Adrenal gland (tissue), 5 donors: ENCODE results near the gene NFIB.

Source experiments
- POLR2A ChIP-seq, 2 donors: fragments of 450-650 bp; IDR thresholded peaks; one replicate each; pipeline ENCODE4 v1.6.1; 2017; ENCODE audit warnings: antibody characterized with exemption in 2 of 2, mild to moderate bottlenecking in 2 of 2, moderate library complexity in 1 of 2
- TF ChIP-seq, protein P1 (sequence below), 6 experiments: fragments of 450-650 bp in 4 of 6; fragments of 200-600 bp in 2 of 6; sonication (generic) in 1 of 6; IDR thresholded peaks; 1 replicate in 5 of 6; 2 replicates in 1 of 6; pipeline versions ENCODE4 v1.5.1 to v1.8.0; 2016 to 2021; ENCODE audit warnings: antibody characterized with exemption in 6 of 6, mild to moderate bottlenecking in 2 of 6, moderate library complexity in 1 of 6
- donor health status: DM: no; HTN: no; CAD: no.

- TF ChIP-seq, protein P1, sequence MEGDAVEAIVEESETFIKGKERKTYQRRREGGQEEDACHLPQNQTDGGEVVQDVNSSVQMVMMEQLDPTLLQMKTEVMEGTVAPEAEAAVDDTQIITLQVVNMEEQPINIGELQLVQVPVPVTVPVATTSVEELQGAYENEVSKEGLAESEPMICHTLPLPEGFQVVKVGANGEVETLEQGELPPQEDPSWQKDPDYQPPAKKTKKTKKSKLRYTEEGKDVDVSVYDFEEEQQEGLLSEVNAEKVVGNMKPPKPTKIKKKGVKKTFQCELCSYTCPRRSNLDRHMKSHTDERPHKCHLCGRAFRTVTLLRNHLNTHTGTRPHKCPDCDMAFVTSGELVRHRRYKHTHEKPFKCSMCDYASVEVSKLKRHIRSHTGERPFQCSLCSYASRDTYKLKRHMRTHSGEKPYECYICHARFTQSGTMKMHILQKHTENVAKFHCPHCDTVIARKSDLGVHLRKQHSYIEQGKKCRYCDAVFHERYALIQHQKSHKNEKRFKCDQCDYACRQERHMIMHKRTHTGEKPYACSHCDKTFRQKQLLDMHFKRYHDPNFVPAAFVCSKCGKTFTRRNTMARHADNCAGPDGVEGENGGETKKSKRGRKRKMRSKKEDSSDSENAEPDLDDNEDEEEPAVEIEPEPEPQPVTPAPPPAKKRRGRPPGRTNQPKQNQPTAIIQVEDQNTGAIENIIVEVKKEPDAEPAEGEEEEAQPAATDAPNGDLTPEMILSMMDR (IDR thresholded peaks at IDR 0.05), result no peak
- no peak for TF ChIP-seq POLR2A (IDR thresholded peaks at IDR 0.05)
These were observed 77.3 kb downstream of the NFIB start for GRCh38 chr9:14236591-14236990.
